ENCODE data around the gene RASGEF1C.

Gene RASGEF1C

GRCh38 chr5:180142824-180143610, 66.0 kb downstream of the RASGEF1C start:
- no peaks in the 10 kb centered on the region for H3K27me3 ChIP-seq (ENCODE audit: control insufficient read depth, insufficient read depth, low read length)
- no peak overlapping the region for H3K9ac ChIP-seq (ENCODE audit: low read length)
- H3K4me3 ChIP-seq (ENCODE audit: low read length): no peak overlapping the region
- H3K36me3 ChIP-seq (ENCODE audit: control insufficient read depth, insufficient read depth, low read length): no peaks in the 10 kb centered on the region
- no peaks in the 10 kb centered on the region for H3K9me3 ChIP-seq (ENCODE audit: control insufficient read depth, low read length)
- H3K4me1 ChIP-seq (ENCODE audit: control insufficient read depth, insufficient read depth, low read length): no peaks in the 10 kb centered on the region

DNA sequence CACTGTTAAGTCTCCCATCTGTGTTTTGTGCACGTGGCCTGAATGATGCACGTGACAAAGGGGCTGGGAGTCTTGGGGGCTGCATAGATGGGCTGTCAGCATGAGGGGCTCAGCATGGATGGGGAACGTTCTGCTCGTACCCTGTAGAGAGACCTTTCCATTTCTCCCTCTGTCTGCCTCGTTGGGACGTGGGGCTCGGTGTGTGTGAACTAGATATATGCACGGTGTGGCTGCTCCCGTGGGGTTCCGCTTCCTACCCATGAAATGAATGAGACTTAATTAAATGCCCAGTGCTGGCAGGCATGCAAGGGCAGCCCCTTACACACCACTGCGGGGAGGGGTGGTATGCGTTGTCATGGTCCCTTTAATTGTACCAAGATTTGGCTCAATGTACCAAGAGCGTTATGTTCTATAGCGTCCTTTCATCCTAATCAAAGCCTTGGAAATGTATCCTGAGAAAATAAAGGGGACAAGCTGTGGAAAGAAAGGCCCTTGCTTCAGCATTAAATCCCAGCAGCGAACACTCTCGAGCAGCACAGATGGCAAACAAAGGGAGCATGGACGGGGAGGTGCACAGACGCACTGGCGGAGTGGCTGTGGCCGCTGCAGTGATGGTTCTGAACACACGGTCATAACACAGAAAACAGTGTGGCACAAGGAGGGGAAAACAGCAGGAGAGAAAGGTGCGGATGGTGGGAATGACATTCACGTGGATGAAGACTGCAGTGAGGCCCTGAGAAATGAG, 66.8 kb downstream of the RASGEF1C start:
- no peaks in the 10 kb centered on the region for H3K4me1 ChIP-seq (ENCODE audit: control insufficient read depth, insufficient read depth, low read length)
- no peak overlapping the region for H3K9ac ChIP-seq (ENCODE audit: low read length)

GRCh38 chr5:180141068-180141660, 67.8 kb downstream of the RASGEF1C start:
- Histone ChIP-seq H3K4me3 (ENCODE audit: low read length) (no peak overlapping the region), H3K36me3 (ENCODE audit: control insufficient read depth, insufficient read depth, low read length) (no peaks in the 10 kb centered on the region), H3K9me3 (ENCODE audit: control insufficient read depth, low read length) (no peaks in the 10 kb centered on the region), H3K27me3 (ENCODE audit: control insufficient read depth, insufficient read depth, low read length) (no peaks in the 10 kb centered on the region), H3K4me1 (ENCODE audit: control insufficient read depth, insufficient read depth, low read length) (no peaks in the 10 kb centered on the region), H3K9ac (ENCODE audit: low read length) (no peak overlapping the region)

More for the DNA sequence above, 66.8 kb downstream of the RASGEF1C start:
- Histone ChIP-seq H3K27me3 (ENCODE audit: control insufficient read depth, insufficient read depth, low read length) (no peaks in the 10 kb centered on the region), H3K36me3 (ENCODE audit: control insufficient read depth, insufficient read depth, low read length) (no peaks in the 10 kb centered on the region), H3K4me3 (ENCODE audit: low read length) (no peak overlapping the region), H3K9me3 (ENCODE audit: control insufficient read depth, low read length) (no peaks in the 10 kb centered on the region)

DNA sequence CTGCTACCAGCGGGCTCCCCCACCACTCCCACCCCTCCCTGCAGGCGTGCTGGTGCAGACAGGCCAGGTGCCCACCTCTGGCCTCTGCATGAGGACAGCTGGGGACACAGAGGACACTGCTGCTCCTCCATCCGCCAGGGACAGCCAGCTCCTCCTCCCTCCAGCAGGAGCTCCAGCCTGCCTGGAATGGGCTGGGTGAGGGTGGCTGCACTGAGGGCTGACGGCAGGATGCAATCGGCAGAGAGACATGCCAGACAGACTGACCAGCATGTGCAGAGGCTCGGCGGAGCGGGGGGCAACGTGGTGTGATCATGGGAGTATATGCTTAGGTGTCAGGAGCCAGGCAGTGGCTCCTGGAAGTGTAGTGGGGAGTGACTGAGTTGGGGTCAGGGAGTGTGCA, 68.4 kb downstream of the RASGEF1C start:
- Histone ChIP-seq H3K27me3 (ENCODE audit: control insufficient read depth, insufficient read depth, low read length) (no peaks in the 10 kb centered on the region), H3K36me3 (ENCODE audit: control insufficient read depth, insufficient read depth, low read length) (no peaks in the 10 kb centered on the region), H3K9ac (ENCODE audit: low read length) (no peak overlapping the region), H3K9me3 (ENCODE audit: control insufficient read depth, low read length) (no peaks in the 10 kb centered on the region), H3K4me3 (ENCODE audit: low read length) (no peak overlapping the region), H3K4me1 (ENCODE audit: control insufficient read depth, insufficient read depth, low read length) (no peaks in the 10 kb centered on the region)

DNA sequence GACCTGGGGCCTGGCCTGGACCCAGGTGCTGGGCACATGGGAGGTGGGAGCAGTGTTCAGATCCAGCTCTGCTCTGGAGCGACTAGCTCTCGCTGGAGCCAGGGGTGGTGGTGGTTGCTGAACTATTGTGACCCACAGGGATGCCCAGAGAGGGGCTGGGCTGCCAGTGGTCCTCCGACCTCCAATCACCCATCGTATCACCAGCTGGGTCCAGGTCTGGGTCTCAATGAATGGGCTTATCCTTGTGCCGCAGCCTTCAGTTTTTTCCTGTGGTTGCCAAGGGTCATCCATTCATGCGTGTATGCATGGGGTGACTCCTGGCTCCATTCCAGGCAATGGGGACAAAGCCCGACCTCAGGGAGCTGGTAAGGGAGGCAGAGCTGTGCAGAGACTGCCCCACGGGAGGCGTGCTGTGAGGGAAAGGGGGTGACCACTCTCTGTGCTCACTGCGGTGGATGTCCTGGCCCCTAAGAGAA, 68.9 kb downstream of the RASGEF1C start:
- Histone ChIP-seq H3K4me3 (ENCODE audit: low read length) (no peak overlapping the region), H3K4me1 (ENCODE audit: control insufficient read depth, insufficient read depth, low read length) (no peaks in the 10 kb centered on the region), H3K9me3 (ENCODE audit: control insufficient read depth, low read length) (no peaks in the 10 kb centered on the region), H3K9ac (ENCODE audit: low read length) (no peak overlapping the region), H3K36me3 (ENCODE audit: control insufficient read depth, insufficient read depth, low read length) (no peaks in the 10 kb centered on the region), H3K27me3 (ENCODE audit: control insufficient read depth, insufficient read depth, low read length) (no peaks in the 10 kb centered on the region)

GRCh38 chr5:180139731-180140055, 69.3 kb downstream of the RASGEF1C start:
- Histone ChIP-seq H3K9me3 (ENCODE audit: control insufficient read depth, low read length) (no peaks in the 10 kb centered on the region), H3K4me3 (ENCODE audit: low read length) (no peak overlapping the region), H3K9ac (ENCODE audit: low read length) (no peak overlapping the region), H3K36me3 (ENCODE audit: control insufficient read depth, insufficient read depth, low read length) (no peaks in the 10 kb centered on the region), H3K27me3 (ENCODE audit: control insufficient read depth, insufficient read depth, low read length) (no peaks in the 10 kb centered on the region), H3K4me1 (ENCODE audit: control insufficient read depth, insufficient read depth, low read length) (no peaks in the 10 kb centered on the region)

- Histone ChIP-seq H3K36me3 (ENCODE audit: control insufficient read depth, insufficient read depth, low read length) (no peaks in the 10 kb centered on the region), H3K27me3 (ENCODE audit: control insufficient read depth, insufficient read depth, low read length) (no peaks in the 10 kb centered on the region), H3K9ac (ENCODE audit: low read length) (no peak overlapping the region), H3K4me3 (ENCODE audit: low read length) (no peak overlapping the region), H3K4me1 (ENCODE audit: control insufficient read depth, insufficient read depth, low read length) (no peaks in the 10 kb centered on the region), H3K9me3 (ENCODE audit: control insufficient read depth, low read length) (no peaks in the 10 kb centered on the region)
Observed at GRCh38 chr5:180138976-180139730, 69.9 kb downstream of the RASGEF1C start.

DNA sequence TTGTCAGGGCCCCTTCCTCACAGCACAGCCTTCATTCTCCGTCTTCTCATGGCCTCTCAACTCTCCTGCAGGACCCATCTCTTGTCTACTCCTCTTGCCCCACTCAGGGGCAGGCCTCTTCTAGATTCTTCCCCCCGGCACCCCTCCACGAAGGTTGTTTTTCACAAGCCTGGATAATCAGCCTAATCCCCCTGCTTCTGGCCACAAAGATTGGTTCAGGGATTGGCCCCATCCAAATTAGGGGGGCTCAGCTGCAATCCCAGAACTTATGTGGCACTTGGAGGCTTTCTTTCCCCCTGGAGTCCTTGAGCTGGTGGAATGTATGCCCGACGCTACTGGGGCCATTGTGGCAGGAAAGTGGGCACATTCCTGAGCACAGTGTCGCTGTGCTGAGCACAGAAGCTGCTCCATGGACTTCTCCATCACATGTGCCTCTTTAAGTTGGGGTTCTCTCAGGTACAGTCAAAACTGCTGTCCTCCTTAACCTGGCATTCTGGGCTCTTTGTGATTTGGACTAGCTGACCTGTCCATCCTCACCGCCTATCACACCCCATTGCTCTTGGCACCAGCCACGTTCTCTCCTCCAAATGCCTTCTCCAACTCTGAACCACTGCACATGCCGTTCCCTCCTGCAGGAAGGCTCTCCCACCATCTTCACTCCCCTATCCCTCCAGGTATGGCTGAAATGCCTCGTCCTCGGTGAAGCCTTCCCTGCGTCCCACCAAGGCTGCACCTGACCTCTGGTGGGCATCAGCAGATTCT, 70.6 kb downstream of the RASGEF1C start:
- no peak overlapping the region for H3K4me3 ChIP-seq (ENCODE audit: low read length)
- no peaks in the 10 kb centered on the region for H3K9me3 ChIP-seq (ENCODE audit: control insufficient read depth, low read length)
- H3K27me3 ChIP-seq (ENCODE audit: control insufficient read depth, insufficient read depth, low read length): no peaks in the 10 kb centered on the region
- H3K36me3 ChIP-seq (ENCODE audit: control insufficient read depth, insufficient read depth, low read length): no peaks in the 10 kb centered on the region
- no peak overlapping the region for H3K9ac ChIP-seq (ENCODE audit: low read length)
- no peaks in the 10 kb centered on the region for H3K4me1 ChIP-seq (ENCODE audit: control insufficient read depth, insufficient read depth, low read length)

- Histone ChIP-seq H3K4me1 (ENCODE audit: control insufficient read depth, insufficient read depth, low read length) (no peaks in the 10 kb centered on the region), H3K9me3 (ENCODE audit: control insufficient read depth, low read length) (no peaks in the 10 kb centered on the region), H3K27me3 (ENCODE audit: control insufficient read depth, insufficient read depth, low read length) (no peaks in the 10 kb centered on the region), H3K4me3 (ENCODE audit: low read length) (no peak overlapping the region), H3K36me3 (ENCODE audit: control insufficient read depth, insufficient read depth, low read length) (no peaks in the 10 kb centered on the region), H3K9ac (ENCODE audit: low read length) (no peak overlapping the region)
Observed at GRCh38 chr5:180137401-180138213, 71.4 kb downstream of the RASGEF1C start.

DNA sequence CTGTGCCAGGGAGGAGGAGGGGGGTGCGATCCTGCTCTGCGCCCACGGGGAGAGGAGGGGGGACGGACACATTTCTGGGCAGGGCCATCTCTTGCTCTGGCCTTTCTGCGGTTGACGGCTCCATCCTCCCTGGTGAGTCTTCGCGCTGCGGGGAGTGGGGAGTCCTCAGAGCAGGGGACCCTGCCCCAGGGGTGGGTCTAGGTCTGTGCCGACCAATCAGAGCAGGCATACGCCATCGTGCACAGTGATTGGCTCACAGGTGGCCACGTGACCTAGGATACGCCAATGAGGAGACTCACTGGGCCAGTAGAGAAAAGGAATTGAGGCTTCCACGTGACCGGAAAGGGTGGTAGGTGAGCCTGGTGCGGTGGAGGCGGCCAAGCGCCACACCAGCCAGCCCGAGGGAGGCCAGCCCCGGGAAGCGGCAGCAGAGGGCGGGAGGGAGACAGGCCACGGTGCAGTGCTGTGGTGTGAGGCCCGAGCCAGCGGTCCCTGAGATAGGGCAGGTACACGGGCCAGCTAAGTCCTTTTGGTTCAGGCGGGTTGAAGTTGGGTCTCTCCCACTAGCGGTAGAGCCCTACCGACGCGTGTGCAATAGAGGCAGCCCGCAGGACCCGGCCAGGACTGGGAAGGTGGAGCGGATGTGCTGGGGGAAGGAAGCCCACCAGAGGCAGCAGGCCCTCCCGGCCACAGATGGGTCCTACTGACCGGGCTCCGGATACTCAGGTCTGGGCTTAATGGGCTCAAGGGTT, 72.2 kb downstream of the RASGEF1C start:
- H3K4me3 ChIP-seq (ENCODE audit: low read length): no peak overlapping the region
- no peaks in the 10 kb centered on the region for H3K27me3 ChIP-seq (ENCODE audit: control insufficient read depth, insufficient read depth, low read length)
- no peaks in the 10 kb centered on the region for H3K4me1 ChIP-seq (ENCODE audit: control insufficient read depth, insufficient read depth, low read length)
- H3K9me3 ChIP-seq (ENCODE audit: control insufficient read depth, low read length): no peaks in the 10 kb centered on the region
- H3K9ac ChIP-seq (ENCODE audit: low read length): no peak overlapping the region
- no peaks in the 10 kb centered on the region for H3K36me3 ChIP-seq (ENCODE audit: control insufficient read depth, insufficient read depth, low read length)

All from mucosa of stomach (tissue), 1 donor.